Duodenal mucosa (tissue), 2 donors: ENCODE data around the gene ANKS1B.

Experiments
- H3K27ac ChIP-seq: one replicate; pipeline ENCODE4 v1.7.0; 2013; ENCODE audit warnings: low read depth, low read length
- H3K27me3 ChIP-seq, 2 donors: one replicate each; pipeline ENCODE4 v1.7.0; 2013; ENCODE audit warnings: low read length in 2 of 2, control low read depth in 1 of 2; ENCODE audit not compliant: insufficient read depth in 2 of 2, control insufficient read depth in 1 of 2
- H3K36me3 ChIP-seq, 2 donors: one replicate each; pipeline ENCODE4 v1.7.0; 2013; ENCODE audit warnings: low read length in 2 of 2, control low read depth in 1 of 2; ENCODE audit not compliant: insufficient read depth in 2 of 2, control insufficient read depth in 1 of 2
- H3K4me1 ChIP-seq, 2 donors: one replicate each; pipeline ENCODE4 v1.7.0; 2013; ENCODE audit warnings: low read length in 2 of 2, control low read depth in 1 of 2; ENCODE audit not compliant: insufficient read depth in 2 of 2, control insufficient read depth in 1 of 2
- H3K4me3 ChIP-seq, 2 donors: one replicate each; pipeline ENCODE4 v1.7.0; 2013; ENCODE audit warnings: low read length in 2 of 2, low read depth in 1 of 2
- H3K9ac ChIP-seq, 2 donors: one replicate each; pipeline ENCODE4 v1.7.0; 2013; ENCODE audit warnings: low read length in 2 of 2, low read depth in 1 of 2
- H3K9me3 ChIP-seq, 2 donors: one replicate each; pipeline ENCODE4 v1.7.0; 2013; ENCODE audit warnings: low read length in 2 of 2, control low read depth in 1 of 2; ENCODE audit not compliant: control insufficient read depth in 1 of 2

The ANKS1B gene

DNA sequence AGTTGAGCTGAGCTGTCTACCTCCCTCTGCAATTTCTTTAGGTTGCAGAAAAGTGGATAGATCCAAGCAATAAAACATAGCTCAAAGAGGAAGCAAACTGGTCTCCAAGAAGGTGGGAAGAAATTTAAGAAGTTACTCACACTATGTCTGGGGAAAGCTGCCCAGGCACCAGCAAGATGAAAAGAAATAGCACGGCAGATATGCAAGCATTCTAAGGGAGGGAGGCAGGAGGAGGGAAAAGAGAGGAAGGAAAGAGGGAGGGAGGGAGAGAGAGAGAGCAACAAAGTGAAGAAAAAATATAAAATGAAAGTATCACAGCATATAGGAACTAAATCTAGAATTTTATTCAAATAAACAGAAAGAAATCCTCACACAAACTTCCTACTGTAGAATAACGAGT is 1099.0 kb downstream of the ANKS1B start:
- H3K36me3 ChIP-seq: no peaks in the 10 kb centered on the region
- H3K9ac ChIP-seq: no peak overlapping the region
- no peak overlapping the region for H3K4me3 ChIP-seq
- no peaks in the 10 kb centered on the region for H3K9me3 ChIP-seq
- no peaks in the 10 kb centered on the region for H3K27me3 ChIP-seq
- no peaks in the 10 kb centered on the region for H3K4me1 ChIP-seq
- no peak overlapping the region for H3K27ac ChIP-seq

DNA sequence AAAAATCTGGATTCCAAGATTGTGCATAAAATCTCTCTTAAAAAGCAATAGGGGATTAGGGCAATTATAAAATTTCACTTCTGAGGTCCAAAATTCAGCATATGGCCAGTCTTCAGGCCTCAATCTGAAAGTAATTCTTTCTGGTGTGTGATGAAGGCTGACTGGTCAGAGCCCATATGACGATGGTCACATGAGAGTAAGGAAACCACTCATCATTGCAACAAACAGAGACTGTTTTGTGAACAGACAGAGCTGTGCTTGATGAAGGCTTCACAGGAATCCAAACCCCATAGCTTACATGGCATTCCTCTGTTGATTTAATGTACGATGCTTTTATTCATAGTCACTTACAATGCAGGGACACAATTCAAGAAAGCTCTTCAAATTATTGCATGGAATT is 1101.5 kb downstream of the ANKS1B start:
- Histone ChIP-seq H3K4me3 (no peak overlapping the region), H3K27ac (no peak overlapping the region), H3K9ac (no peak overlapping the region)

DNA sequence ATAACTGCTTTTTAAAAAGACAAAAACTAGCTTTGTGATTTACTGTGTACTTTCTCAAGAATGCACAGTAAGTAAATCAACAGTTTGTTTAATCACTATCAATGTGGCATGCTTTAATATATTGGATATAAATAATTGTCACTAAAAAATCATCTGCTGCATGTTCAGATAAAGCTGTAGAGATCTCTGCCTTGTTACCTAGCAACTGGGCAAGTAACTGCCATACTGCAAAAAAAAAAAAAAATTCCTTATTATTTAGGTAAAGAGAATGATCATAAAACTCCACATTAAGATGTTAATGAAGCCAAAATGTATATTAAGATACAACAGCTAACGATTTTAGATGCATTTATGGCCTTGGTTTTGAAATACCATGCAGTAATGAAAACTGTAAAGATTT is 1102.2 kb downstream of the ANKS1B start:
- Histone ChIP-seq H3K9ac (no peak overlapping the region), H3K9me3 (no peaks in the 10 kb centered on the region)

More for the DNA sequence above, 1101.5 kb downstream of the ANKS1B start:
- Histone ChIP-seq H3K9me3 (no peaks in the 10 kb centered on the region), H3K27me3 (no peaks in the 10 kb centered on the region), H3K36me3 (no peaks in the 10 kb centered on the region), H3K4me1 (no peaks in the 10 kb centered on the region)

DNA sequence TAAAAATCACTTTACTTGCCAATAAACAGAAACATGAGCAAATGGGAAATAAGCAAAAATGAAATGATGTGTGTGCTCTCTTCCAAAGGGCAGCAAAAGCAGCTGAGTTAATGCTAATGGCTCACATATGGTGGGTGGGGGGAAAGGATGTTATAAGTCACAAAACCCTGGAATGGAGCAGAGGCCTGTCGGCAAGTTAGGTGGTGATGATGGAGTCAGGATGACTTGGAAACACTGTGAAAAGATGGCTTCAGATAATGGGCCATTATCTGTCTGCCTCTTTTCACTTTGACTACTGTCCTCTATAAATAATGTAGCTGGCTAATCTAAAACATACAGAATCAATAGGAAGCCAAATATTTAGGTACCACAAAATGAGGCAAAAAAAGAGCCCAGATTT is 1111.0 kb downstream of the ANKS1B start:
- H3K4me3 ChIP-seq: no peak overlapping the region
- no peaks in the 10 kb centered on the region for H3K36me3 ChIP-seq
- H3K27ac ChIP-seq: no peak overlapping the region
- no peaks in the 10 kb centered on the region for H3K4me1 ChIP-seq
- no peaks in the 10 kb centered on the region for H3K27me3 ChIP-seq
- H3K9ac ChIP-seq: no peak overlapping the region
- H3K9me3 ChIP-seq: no peaks in the 10 kb centered on the region

More for the DNA sequence above, 1102.2 kb downstream of the ANKS1B start:
- no peaks in the 10 kb centered on the region for H3K27me3 ChIP-seq
- H3K4me3 ChIP-seq: no peak overlapping the region
- H3K36me3 ChIP-seq: no peaks in the 10 kb centered on the region
- H3K27ac ChIP-seq: no peak overlapping the region
- H3K4me1 ChIP-seq: no peaks in the 10 kb centered on the region

- Histone ChIP-seq H3K36me3 (no peaks in the 10 kb centered on the region), H3K9me3 (no peaks in the 10 kb centered on the region), H3K27ac (no peak overlapping the region), H3K9ac (no peak overlapping the region), H3K27me3 (no peaks in the 10 kb centered on the region), H3K4me1 (no peaks in the 10 kb centered on the region), H3K4me3 (no peak overlapping the region)
Measured at GRCh38 chr12:98870504-98870903, 1114.2 kb downstream of the ANKS1B start.

DNA sequence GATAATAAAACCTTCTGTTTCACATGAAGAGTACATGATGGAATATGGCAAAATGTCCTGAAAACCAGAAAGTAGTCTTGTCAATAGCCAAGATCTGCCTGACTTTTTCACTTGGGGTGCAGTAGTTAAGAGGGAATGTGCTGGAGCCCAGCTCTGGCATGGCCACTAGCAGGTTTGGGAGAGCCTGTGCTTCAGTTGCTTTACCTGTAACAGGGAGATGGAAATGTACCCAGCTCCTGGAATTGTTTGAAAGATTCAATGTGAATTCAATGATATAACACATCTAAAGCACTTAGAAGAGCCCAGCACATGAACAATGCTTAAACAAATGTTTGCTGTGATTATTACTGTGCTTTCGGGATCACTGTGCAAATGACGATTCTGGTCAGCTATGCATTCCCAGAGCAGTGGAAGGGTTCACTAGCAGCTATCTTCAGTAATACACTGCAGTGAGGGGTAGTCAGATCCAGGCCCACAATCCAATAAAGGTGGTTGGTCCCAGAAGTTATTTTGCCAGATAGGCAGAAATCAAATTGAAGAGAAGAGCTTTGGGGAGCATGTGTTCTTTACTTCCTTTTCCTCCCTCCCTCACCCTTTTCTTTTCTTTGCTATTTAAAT is 1114.7 kb downstream of the ANKS1B start:
- Histone ChIP-seq H3K9ac (no peak overlapping the region), H3K27ac (no peak overlapping the region), H3K4me1 (no peaks in the 10 kb centered on the region)

GRCh38 chr12:98868538-98868937 is 1116.2 kb downstream of the ANKS1B start:
- H3K9me3 ChIP-seq: no peaks in the 10 kb centered on the region
- H3K4me1 ChIP-seq: no peaks in the 10 kb centered on the region
- H3K27me3 ChIP-seq: no peaks in the 10 kb centered on the region
- no peak overlapping the region for H3K4me3 ChIP-seq
- no peak overlapping the region for H3K9ac ChIP-seq
- no peaks in the 10 kb centered on the region for H3K36me3 ChIP-seq
- H3K27ac ChIP-seq: no peak overlapping the region

More for the DNA sequence above, 1114.7 kb downstream of the ANKS1B start:
- Histone ChIP-seq H3K36me3 (no peaks in the 10 kb centered on the region), H3K9me3 (no peaks in the 10 kb centered on the region), H3K27me3 (no peaks in the 10 kb centered on the region), H3K4me3 (no peak overlapping the region)

DNA sequence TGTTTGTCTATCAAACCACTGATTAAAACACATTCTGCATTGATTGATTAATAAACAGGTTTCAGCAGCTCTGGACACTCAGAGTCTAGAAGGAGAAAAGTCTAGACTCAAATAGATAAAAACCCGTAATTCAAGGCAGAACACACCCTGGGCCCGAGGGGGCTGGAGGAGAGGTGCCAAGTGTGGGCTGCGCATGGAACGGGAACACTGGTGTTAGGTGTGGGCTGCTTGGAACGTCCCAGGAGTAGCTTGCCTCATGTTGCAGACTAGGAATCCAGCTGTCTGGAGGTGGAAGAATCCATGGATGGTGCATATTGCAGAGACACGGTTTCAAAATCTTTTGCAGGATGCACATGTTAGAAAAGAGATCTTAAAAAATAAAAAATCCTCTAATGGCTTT is 1116.7 kb downstream of the ANKS1B start:
- Histone ChIP-seq H3K4me3 (no peak overlapping the region), H3K9ac (no peak overlapping the region), H3K36me3 (no peaks in the 10 kb centered on the region), H3K9me3 (no peaks in the 10 kb centered on the region), H3K27ac (no peak overlapping the region), H3K27me3 (no peaks in the 10 kb centered on the region), H3K4me1 (no peaks in the 10 kb centered on the region)

GRCh38 chr12:98864363-98864762 is 1120.4 kb downstream of the ANKS1B start:
- Histone ChIP-seq H3K9ac (no peak overlapping the region), H3K4me1 (no peaks in the 10 kb centered on the region), H3K36me3 (no peaks in the 10 kb centered on the region), H3K4me3 (no peak overlapping the region), H3K9me3 (no peaks in the 10 kb centered on the region), H3K27ac (no peak overlapping the region), H3K27me3 (no peaks in the 10 kb centered on the region)

DNA sequence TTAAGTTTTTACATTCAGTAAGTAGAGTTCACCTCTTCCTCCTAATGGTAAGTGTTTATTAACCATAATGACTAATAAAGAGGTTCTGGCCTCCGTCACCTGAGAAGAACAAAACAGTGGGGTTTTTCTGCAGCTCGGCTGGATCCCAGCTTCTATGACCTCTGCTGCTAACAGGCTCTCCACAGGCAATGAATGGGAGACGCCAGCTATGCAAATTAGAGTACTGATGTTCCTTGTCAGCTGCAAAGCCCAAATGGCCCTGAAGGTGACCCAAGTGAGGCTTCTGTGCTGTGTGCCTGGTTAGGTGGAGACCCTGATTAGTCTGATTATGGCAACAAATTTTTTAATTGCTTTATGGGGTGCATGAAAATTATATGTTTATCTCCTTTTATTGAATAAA is 1121.6 kb downstream of the ANKS1B start:
- Histone ChIP-seq H3K27ac (no peak overlapping the region), H3K4me3 (no peak overlapping the region), H3K27me3 (no peaks in the 10 kb centered on the region), H3K9ac (no peak overlapping the region), H3K9me3 (no peaks in the 10 kb centered on the region), H3K36me3 (no peaks in the 10 kb centered on the region), H3K4me1 (no peaks in the 10 kb centered on the region)

- no peaks in the 10 kb centered on the region for H3K36me3 ChIP-seq
- no peak overlapping the region for H3K4me3 ChIP-seq
- H3K4me1 ChIP-seq: no peaks in the 10 kb centered on the region
- H3K27ac ChIP-seq: no peak overlapping the region
- no peaks in the 10 kb centered on the region for H3K27me3 ChIP-seq
- H3K9me3 ChIP-seq: no peaks in the 10 kb centered on the region
- H3K9ac ChIP-seq: no peak overlapping the region
Measured at GRCh38 chr12:98861251-98861650, 1123.5 kb downstream of the ANKS1B start.
